ENCODE results near the gene TAX1BP1.

Gene TAX1BP1

GRCh38 chr7:27840760-27841364 lies 100.9 kb downstream of the TAX1BP1 start:
- no peaks in the 10 kb centered on the region for H3K27me3 ChIP-seq (replicated peaks; ENCODE audit: control insufficient read depth, insufficient read depth, low read length)
- no peak for DNase-seq (ENCODE audit: extremely low read depth, insufficient read length)
- H3K36me3 ChIP-seq (ENCODE audit: control insufficient read depth, insufficient read depth, low read length) = no peaks in the 10 kb centered on the region
- H3K4me3 ChIP-seq (replicated peaks; ENCODE audit: low read depth, low read length) = no peak overlapping the region
- TF ChIP-seq, protein P1, sequence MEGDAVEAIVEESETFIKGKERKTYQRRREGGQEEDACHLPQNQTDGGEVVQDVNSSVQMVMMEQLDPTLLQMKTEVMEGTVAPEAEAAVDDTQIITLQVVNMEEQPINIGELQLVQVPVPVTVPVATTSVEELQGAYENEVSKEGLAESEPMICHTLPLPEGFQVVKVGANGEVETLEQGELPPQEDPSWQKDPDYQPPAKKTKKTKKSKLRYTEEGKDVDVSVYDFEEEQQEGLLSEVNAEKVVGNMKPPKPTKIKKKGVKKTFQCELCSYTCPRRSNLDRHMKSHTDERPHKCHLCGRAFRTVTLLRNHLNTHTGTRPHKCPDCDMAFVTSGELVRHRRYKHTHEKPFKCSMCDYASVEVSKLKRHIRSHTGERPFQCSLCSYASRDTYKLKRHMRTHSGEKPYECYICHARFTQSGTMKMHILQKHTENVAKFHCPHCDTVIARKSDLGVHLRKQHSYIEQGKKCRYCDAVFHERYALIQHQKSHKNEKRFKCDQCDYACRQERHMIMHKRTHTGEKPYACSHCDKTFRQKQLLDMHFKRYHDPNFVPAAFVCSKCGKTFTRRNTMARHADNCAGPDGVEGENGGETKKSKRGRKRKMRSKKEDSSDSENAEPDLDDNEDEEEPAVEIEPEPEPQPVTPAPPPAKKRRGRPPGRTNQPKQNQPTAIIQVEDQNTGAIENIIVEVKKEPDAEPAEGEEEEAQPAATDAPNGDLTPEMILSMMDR (IDR thresholded peaks at IDR 0.05; ENCODE audit: insufficient read depth, low read length, poor library complexity, severe bottlenecking) = no peak

- Histone ChIP-seq H3K27me3 (replicated peaks; ENCODE audit: control insufficient read depth, insufficient read depth, low read length) (no peaks in the 10 kb centered on the region), H3K36me3 (ENCODE audit: control insufficient read depth, insufficient read depth, low read length) (no peaks in the 10 kb centered on the region), H3K4me3 (replicated peaks; ENCODE audit: low read depth, low read length) (no peak overlapping the region)
- DNase-seq (ENCODE audit: extremely low read depth, insufficient read length) = no peak
- TF ChIP-seq, protein P1 (IDR thresholded peaks at IDR 0.05; ENCODE audit: insufficient read depth, low read length, poor library complexity, severe bottlenecking) = no peak
These were observed 102.2 kb downstream of the TAX1BP1 start for GRCh38 chr7:27842094-27842692.

DNA sequence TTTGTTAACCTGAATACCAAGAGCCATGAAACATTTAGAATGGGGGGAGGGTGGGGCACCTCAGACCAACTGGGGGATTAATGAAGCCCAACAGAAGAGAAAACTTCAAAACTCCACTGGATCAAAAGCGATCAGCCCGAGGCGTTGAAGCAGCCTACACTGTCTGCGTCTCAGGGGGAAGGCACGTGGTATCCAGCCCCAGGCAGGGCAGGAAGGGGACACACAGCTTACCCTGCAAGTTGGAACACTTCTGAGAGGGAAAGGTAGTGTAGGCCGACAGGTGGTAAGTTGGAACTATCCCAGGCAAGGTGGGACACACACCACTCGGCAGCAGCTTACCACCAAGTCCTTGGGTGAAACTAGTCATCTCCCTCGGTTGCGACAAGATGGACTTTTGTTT lies 102.9 kb downstream of the TAX1BP1 start:
- DNase-seq (ENCODE audit: extremely low read depth, insufficient read length) = no peak
- no peaks in the 10 kb centered on the region for H3K36me3 ChIP-seq (ENCODE audit: control insufficient read depth, insufficient read depth, low read length)
- TF ChIP-seq, protein P1 (IDR thresholded peaks at IDR 0.05; ENCODE audit: insufficient read depth, low read length, poor library complexity, severe bottlenecking) = no peak
- no peaks in the 10 kb centered on the region for H3K27me3 ChIP-seq (replicated peaks; ENCODE audit: control insufficient read depth, insufficient read depth, low read length)
- no peak overlapping the region for H3K4me3 ChIP-seq (replicated peaks; ENCODE audit: low read depth, low read length)

- Histone ChIP-seq H3K4me3 (replicated peaks; ENCODE audit: low read depth, low read length) (no peak overlapping the region), H3K36me3 (ENCODE audit: control insufficient read depth, insufficient read depth, low read length) (no peaks in the 10 kb centered on the region), H3K27me3 (replicated peaks; ENCODE audit: control insufficient read depth, insufficient read depth, low read length) (no peaks in the 10 kb centered on the region)
- no peak for DNase-seq (ENCODE audit: extremely low read depth, insufficient read length)
- TF ChIP-seq, protein P1 (IDR thresholded peaks at IDR 0.05; ENCODE audit: insufficient read depth, low read length, poor library complexity, severe bottlenecking) = no peak
These were observed 103.8 kb downstream of the TAX1BP1 start for GRCh38 chr7:27843584-27844305.

GRCh38 chr7:27846388-27846787 lies 106.4 kb downstream of the TAX1BP1 start:
- TF ChIP-seq, protein P1 (IDR thresholded peaks at IDR 0.05; ENCODE audit: insufficient read depth, low read length, poor library complexity, severe bottlenecking) = no peak
- Histone ChIP-seq H3K4me3 (replicated peaks; ENCODE audit: low read depth, low read length) (no peak overlapping the region), H3K36me3 (ENCODE audit: control insufficient read depth, insufficient read depth, low read length) (no peaks in the 10 kb centered on the region), H3K27me3 (replicated peaks; ENCODE audit: control insufficient read depth, insufficient read depth, low read length) (no peaks in the 10 kb centered on the region)
- no peak for DNase-seq (ENCODE audit: extremely low read depth, insufficient read length)

Data from GM06990 (cell line).